Uterus (tissue), 2 donors: ENCODE measurements around the gene PSMB7.

ENCODE experiments used
- POLR2A ChIP-seq, 2 donors: fragments of 450-650 bp; IDR thresholded peaks; one replicate each; pipeline ENCODE4 v1.6.1; 2016; ENCODE audit warnings: antibody characterized with exemption in 2 of 2, mild to moderate bottlenecking in 1 of 2, moderate library complexity in 1 of 2
- TF ChIP-seq, protein P1 (sequence below), 4 experiments: fragments of 200-600 bp in 2 of 4; fragments of 450-650 bp in 2 of 4; sonication (generic) in 2 of 4; IDR thresholded peaks; one replicate each; pipeline ENCODE4 v1.5.1; 2016 to 2019; ENCODE audit warnings: antibody characterized with exemption in 4 of 4, mild to moderate bottlenecking in 2 of 4, moderate library complexity in 1 of 4

DNA sequence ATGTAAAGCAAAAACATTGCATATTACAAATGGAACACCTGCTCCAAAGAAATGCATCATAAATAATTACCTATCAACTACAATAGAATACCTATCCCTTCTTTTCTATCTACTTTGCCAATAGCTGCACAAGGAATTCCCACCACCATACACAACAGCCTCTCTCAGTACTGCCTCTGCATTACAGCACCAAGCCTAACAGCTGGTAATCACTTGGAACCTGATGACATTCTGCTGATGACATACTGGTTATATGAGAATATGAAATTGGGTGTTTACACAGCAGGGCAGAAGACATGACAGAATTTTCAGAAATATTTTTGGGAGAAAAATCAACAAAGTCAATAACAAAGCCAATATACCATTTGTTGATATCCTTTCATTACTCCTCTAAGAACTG, 43.2 kb downstream of the PSMB7 start:
- TF ChIP-seq, protein P1, sequence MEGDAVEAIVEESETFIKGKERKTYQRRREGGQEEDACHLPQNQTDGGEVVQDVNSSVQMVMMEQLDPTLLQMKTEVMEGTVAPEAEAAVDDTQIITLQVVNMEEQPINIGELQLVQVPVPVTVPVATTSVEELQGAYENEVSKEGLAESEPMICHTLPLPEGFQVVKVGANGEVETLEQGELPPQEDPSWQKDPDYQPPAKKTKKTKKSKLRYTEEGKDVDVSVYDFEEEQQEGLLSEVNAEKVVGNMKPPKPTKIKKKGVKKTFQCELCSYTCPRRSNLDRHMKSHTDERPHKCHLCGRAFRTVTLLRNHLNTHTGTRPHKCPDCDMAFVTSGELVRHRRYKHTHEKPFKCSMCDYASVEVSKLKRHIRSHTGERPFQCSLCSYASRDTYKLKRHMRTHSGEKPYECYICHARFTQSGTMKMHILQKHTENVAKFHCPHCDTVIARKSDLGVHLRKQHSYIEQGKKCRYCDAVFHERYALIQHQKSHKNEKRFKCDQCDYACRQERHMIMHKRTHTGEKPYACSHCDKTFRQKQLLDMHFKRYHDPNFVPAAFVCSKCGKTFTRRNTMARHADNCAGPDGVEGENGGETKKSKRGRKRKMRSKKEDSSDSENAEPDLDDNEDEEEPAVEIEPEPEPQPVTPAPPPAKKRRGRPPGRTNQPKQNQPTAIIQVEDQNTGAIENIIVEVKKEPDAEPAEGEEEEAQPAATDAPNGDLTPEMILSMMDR (IDR thresholded peaks at IDR 0.05), result no peak
- TF ChIP-seq POLR2A (IDR thresholded peaks at IDR 0.05), result no peak
